Activated naive CD4-positive, alpha-beta T cell treated with anti-CD3 and anti-CD28 coated beads, Interleukin-2, amount 50 U/mL, for 72 hours (primary cell): ENCODE measurements around the gene NOD2. TPM values are rescaled to one million over a fixed set of nuclear protein-coding genes. Genes with fewer than 3 reads are reported as not detected.
A peak's percentile ranks its signal among the peaks of the same experiment; 100 is the strongest.

Experiments used
- ATAC-seq, 2 donors: fragments of 150-1000 bp; cut with Tn5 transposase; 2 replicates each; pipeline ENCODE4 v1.10.0; 2021; ENCODE audit warnings: mild to moderate bottlenecking in 2 of 2, moderate library complexity in 2 of 2
- DNase-seq, 2 donors: peaks; one replicate each; pipeline ENCODE4 v3.0.0; 2021 to 2022; ENCODE audit warnings: low spot score in 2 of 2
- H3K27ac Mint-ChIP-seq, 2 donors: one replicate each; pipeline ENCODE4 v1.8.0; 2022; ENCODE audit warnings: mild to moderate bottlenecking in 2 of 2, mixed read lengths in 2 of 2
- H3K36me3 Mint-ChIP-seq, 2 donors: one replicate each; pipeline ENCODE4 v1.8.0; 2022; ENCODE audit warnings: mixed read lengths in 2 of 2
- H3K9me3 Mint-ChIP-seq, 2 donors: one replicate each; pipeline ENCODE4 v1.8.0; 2022; ENCODE audit warnings: mixed read lengths in 2 of 2
- total RNA-seq, 2 donors: library from RNA; stranded (reverse); gene quantifications; one replicate each; pipeline ENCODE4 v1.2.3, GENCODE V29; 2022

NOD2 gene
- total RNA-seq, 2 donors from 2014 or later: 0.59 to 5.1 TPM

GRCh38 chr16:50679676-50680555 lies 13.5 kb upstream of the NOD2 start:
- no peak for ATAC-seq
- H3K36me3 Mint-ChIP-seq: peaks cover 30 to 51% of the 10 kb centered on the region in 2 donors
- no peak for DNase-seq

GRCh38 chr16:50680556-50680893 lies 12.9 kb upstream of the NOD2 start:
- ATAC-seq: no peak
- no peak for DNase-seq
- H3K9me3 Mint-ChIP-seq: no peaks in the 10 kb centered on the region
- H3K36me3 Mint-ChIP-seq: peaks cover 28 to 46% of the 10 kb centered on the region in 2 donors
- H3K27ac Mint-ChIP-seq: peak overlapping the region; percentile 95

More at GRCh38 chr16:50679676-50680555, 13.5 kb upstream of the NOD2 start:
- Mint-ChIP-seq H3K27ac (peak overlapping the region; percentile 95), H3K9me3 (no peaks in the 10 kb centered on the region)

- peak; percentile 51 to 73 for DNase-seq
- peak; percentile 54 to 60 for ATAC-seq
- Mint-ChIP-seq H3K9me3 (no peaks in the 10 kb centered on the region), H3K36me3 (peaks cover 26 to 39% of the 10 kb centered on the region in 2 donors), H3K27ac (peak within 1 kb of the TSS; percentile 95)
These were observed 12.2 kb upstream of the NOD2 start, which contains the start of gene SNX20 for GRCh38 chr16:50681021-50681885. Gene SNX20 (minus strand): TSS chr16:50681312. CDS start chr16:50677526, 3,786 bp downstream.

GRCh38 chr16:50683689-50684374 lies 9.6 kb upstream of the NOD2 start:
- H3K9me3 Mint-ChIP-seq: no peaks in the 10 kb centered on the region
- ATAC-seq: peak; percentile 39 to 53
- peak overlapping the region; percentile 68 to 90 for H3K27ac Mint-ChIP-seq
- H3K36me3 Mint-ChIP-seq: peaks cover 5 to 13% of the 10 kb centered on the region in 2 donors
- DNase-seq: peak; percentile 51 to 79

- Mint-ChIP-seq H3K27ac (peak overlapping the region; percentile 68 to 90), H3K36me3 (peaks cover under 1 to 6% of the 10 kb centered on the region in 2 donors), H3K9me3 (no peaks in the 10 kb centered on the region)
- peak; percentile 71 to 72 for ATAC-seq
- DNase-seq: peak in 1 of 2 donors; percentile 75
These were observed 8.5 kb upstream of the NOD2 start for GRCh38 chr16:50684823-50685461.

GRCh38 chr16:50685462-50686063 lies 7.8 kb upstream of the NOD2 start:
- Mint-ChIP-seq H3K9me3 (no peaks in the 10 kb centered on the region), H3K27ac (peak overlapping the region in 1 of 2 donors; percentile 90), H3K36me3 (no peaks in the 10 kb centered on the region)
- DNase-seq: no peak
- no peak for ATAC-seq

- Mint-ChIP-seq H3K36me3 (no peaks in the 10 kb centered on the region), H3K27ac (no peak overlapping the region), H3K9me3 (no peaks in the 10 kb centered on the region)
- ATAC-seq (no peak), DNase-seq (no peak)
These were observed 5.3 kb upstream of the NOD2 start for GRCh38 chr16:50688083-50688482.

- ATAC-seq (no peak), DNase-seq (no peak)
- H3K36me3 Mint-ChIP-seq: no peaks in the 10 kb centered on the region
- no peaks in the 10 kb centered on the region for H3K9me3 Mint-ChIP-seq
- H3K27ac Mint-ChIP-seq: no peak overlapping the region
These were observed 4.5 kb upstream of the NOD2 start for GRCh38 chr16:50688867-50689266.

GRCh38 chr16:50690177-50690576 lies 3.2 kb upstream of the NOD2 start:
- Mint-ChIP-seq H3K27ac (no peak overlapping the region), H3K36me3 (no peaks in the 10 kb centered on the region), H3K9me3 (peaks cover 0 to 1% of the 10 kb centered on the region in 2 donors)
- ATAC-seq (no peak), DNase-seq (no peak)

GRCh38 chr16:50692644-50692998 lies 785 bp upstream of the NOD2 start:
- no peak for DNase-seq
- no peak for ATAC-seq
- H3K9me3 Mint-ChIP-seq: peaks cover 0 to 5% of the 10 kb centered on the region in 2 donors
- no peak overlapping the region for H3K27ac Mint-ChIP-seq
- H3K36me3 Mint-ChIP-seq: no peaks in the 10 kb centered on the region

- Mint-ChIP-seq H3K36me3 (peaks cover 0 to under 1% of the 10 kb centered on the region in 2 donors), H3K27ac (peak overlapping the region in 1 of 2 donors; percentile 36), H3K9me3 (peaks cover 0 to 5% of the 10 kb centered on the region in 2 donors)
- ATAC-seq (no peak), DNase-seq (no peak)
These were observed 800 bp downstream of the NOD2 start for GRCh38 chr16:50694206-50694605.

GRCh38 chr16:50695017-50696000 lies 1.9 kb downstream of the NOD2 start:
- peaks cover 0 to 5% of the 10 kb centered on the region in 2 donors for H3K9me3 Mint-ChIP-seq
- no peak for ATAC-seq

GRCh38 chr16:50696126-50696525 lies 2.7 kb downstream of the NOD2 start:
- peak overlapping the region; percentile 10 to 81 for H3K27ac Mint-ChIP-seq
- DNase-seq (no peak), ATAC-seq (no peak)
- H3K9me3 Mint-ChIP-seq: peaks cover 0 to 5% of the 10 kb centered on the region in 2 donors
- peaks cover 0 to 14% of the 10 kb centered on the region in 2 donors for H3K36me3 Mint-ChIP-seq

More at GRCh38 chr16:50695017-50696000, 1.9 kb downstream of the NOD2 start:
- DNase-seq: no peak
- Mint-ChIP-seq H3K36me3 (peaks cover 0 to 11% of the 10 kb centered on the region in 2 donors), H3K27ac (peak overlapping the region in 1 of 2 donors; percentile 10)

GRCh38 chr16:50696575-50697420 lies 3.4 kb downstream of the NOD2 start:
- H3K27ac Mint-ChIP-seq: peak overlapping the region; percentile 81 to 96
- H3K36me3 Mint-ChIP-seq: peaks cover 0 to 19% of the 10 kb centered on the region in 2 donors
- DNase-seq (no peak), ATAC-seq (peak; percentile 28 to 44)
- peaks cover 0 to 10% of the 10 kb centered on the region in 2 donors for H3K9me3 Mint-ChIP-seq
